Nephron progenitor cell (in vitro differentiated cells): ENCODE data around the gene MKS1.

Experiments
- DNase-seq: peaks from one replicate; pipeline ENCODE4 v3.0.0; 2021
- H3K27ac Mint-ChIP-seq: 2 replicates; pipeline ENCODE4 v1.8.0; 2021; ENCODE audit warnings: mild to moderate bottlenecking, moderate library complexity, mixed read lengths
- H3K27me3 Mint-ChIP-seq: 2 replicates; pipeline ENCODE4 v1.8.0; 2021; ENCODE audit warnings: mild to moderate bottlenecking, low read depth, mixed read lengths; ENCODE audit not compliant: poor library complexity
- H3K36me3 Mint-ChIP-seq: 2 replicates; pipeline ENCODE4 v1.8.0; 2021; ENCODE audit warnings: low read depth, mixed read lengths
- H3K4me1 Mint-ChIP-seq: 2 replicates; pipeline ENCODE4 v1.8.0; 2021; ENCODE audit warnings: mixed read lengths
- H3K4me3 Mint-ChIP-seq: 2 replicates; pipeline ENCODE4 v1.8.0; 2021; ENCODE audit warnings: mild to moderate bottlenecking, moderate library complexity, mixed read lengths
- H3K9me3 Mint-ChIP-seq: 2 replicates; pipeline ENCODE4 v1.8.0; 2021; ENCODE audit warnings: mild to moderate bottlenecking, moderate library complexity, mixed read lengths
- TF ChIP-seq, protein P1 (sequence below): fragments of 200-600 bp; sonication (generic); IDR thresholded peaks from 2 replicates; pipeline ENCODE4 v1.5.0; 2021; ENCODE audit warnings: antibody characterized with exemption

The MKS1 gene

DNA sequence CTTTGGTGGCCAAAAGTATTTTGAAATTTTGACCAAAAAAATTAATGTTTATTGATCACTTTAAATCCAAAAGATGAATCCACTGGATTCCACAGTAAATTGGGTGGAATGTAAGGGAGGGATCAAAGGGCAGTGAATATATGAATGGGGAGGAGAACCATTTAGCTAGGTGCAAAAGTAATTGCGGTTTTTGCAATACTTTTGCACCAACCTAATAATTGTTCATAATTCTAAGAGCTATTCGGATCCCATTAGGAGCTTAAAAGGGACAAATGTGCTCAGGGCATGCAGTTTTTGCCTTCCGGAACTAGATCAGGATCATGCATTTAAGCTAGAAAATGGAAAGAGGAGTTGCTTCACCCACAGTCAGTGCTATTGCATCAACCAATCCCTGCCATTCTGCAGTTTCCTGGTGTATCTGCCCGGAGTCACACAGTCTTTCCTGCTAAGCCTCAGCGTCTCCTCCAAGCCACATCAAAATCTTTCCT, 19.1 kb upstream of the MKS1 start, which contains the start of gene LPO:
TSS of gene LPO (plus strand) at position 438 of the 488 bp plus-strand sequence. CDS start 4,396 bp downstream, outside the sequence.
- TF ChIP-seq, protein P1, sequence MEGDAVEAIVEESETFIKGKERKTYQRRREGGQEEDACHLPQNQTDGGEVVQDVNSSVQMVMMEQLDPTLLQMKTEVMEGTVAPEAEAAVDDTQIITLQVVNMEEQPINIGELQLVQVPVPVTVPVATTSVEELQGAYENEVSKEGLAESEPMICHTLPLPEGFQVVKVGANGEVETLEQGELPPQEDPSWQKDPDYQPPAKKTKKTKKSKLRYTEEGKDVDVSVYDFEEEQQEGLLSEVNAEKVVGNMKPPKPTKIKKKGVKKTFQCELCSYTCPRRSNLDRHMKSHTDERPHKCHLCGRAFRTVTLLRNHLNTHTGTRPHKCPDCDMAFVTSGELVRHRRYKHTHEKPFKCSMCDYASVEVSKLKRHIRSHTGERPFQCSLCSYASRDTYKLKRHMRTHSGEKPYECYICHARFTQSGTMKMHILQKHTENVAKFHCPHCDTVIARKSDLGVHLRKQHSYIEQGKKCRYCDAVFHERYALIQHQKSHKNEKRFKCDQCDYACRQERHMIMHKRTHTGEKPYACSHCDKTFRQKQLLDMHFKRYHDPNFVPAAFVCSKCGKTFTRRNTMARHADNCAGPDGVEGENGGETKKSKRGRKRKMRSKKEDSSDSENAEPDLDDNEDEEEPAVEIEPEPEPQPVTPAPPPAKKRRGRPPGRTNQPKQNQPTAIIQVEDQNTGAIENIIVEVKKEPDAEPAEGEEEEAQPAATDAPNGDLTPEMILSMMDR, result no peak
- no peak within 1 kb of the TSS for H3K27ac Mint-ChIP-seq
- H3K4me1 Mint-ChIP-seq, result peaks cover under 1% of the 10 kb centered on the region
- no peak within 1 kb of the TSS for H3K4me3 Mint-ChIP-seq
- no peaks in the 10 kb centered on the region for H3K36me3 Mint-ChIP-seq
- no peak for DNase-seq
- H3K27me3 Mint-ChIP-seq, result peaks cover 97% of the 10 kb centered on the region
- no peaks in the 10 kb centered on the region for H3K9me3 Mint-ChIP-seq

DNA sequence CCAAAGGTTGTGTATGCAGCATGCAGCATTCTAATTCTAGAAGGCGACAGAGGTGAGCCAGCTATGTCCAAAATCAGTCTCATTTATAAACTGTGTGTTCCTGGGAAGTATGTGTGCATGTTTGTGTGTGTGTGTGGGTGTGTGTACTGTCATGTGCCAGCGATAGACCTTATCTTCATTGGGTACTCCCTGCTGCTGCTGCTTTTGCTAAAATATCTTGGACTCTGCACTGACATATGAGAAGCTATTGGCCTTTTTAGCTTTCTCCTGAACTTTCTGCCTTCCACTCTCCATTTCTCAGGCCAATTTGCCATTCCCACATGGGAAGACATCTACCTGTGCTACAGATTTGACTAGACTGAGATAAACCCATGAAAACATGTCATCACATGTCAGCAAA, 17.3 kb upstream of the MKS1 start:
- H3K9me3 Mint-ChIP-seq, result no peaks in the 10 kb centered on the region
- H3K4me3 Mint-ChIP-seq, result no peak overlapping the region
- TF ChIP-seq, protein P1, result no peak
- H3K27me3 Mint-ChIP-seq, result peaks cover 88% of the 10 kb centered on the region
- no peak for DNase-seq
- H3K4me1 Mint-ChIP-seq, result peaks cover 19% of the 10 kb centered on the region
- no peaks in the 10 kb centered on the region for H3K36me3 Mint-ChIP-seq
- no peak overlapping the region for H3K27ac Mint-ChIP-seq

DNA sequence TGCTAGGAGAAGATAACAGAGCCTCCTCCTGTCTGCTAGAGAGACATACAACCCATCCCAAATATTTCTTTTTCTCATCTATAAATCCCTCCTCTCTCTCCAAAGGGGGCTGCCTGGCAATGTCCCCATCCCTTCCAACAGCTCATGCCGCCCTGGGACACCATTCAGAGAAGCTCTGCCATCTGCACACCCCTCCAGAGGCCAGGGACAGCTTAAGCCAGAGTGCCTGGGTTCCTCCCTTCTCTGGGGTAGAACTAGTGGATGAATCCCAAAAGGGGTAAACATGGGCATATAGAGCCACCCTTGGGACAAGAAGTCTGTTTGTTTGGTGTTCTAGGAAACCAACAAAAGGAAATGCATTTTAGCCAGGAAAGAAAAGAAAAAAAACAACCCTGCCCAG, 16.8 kb upstream of the MKS1 start:
- TF ChIP-seq, protein P1, result no peak
- peaks cover 20% of the 10 kb centered on the region for H3K4me1 Mint-ChIP-seq
- no peak for DNase-seq
- H3K4me3 Mint-ChIP-seq, result no peak overlapping the region
- no peaks in the 10 kb centered on the region for H3K36me3 Mint-ChIP-seq
- no peak overlapping the region for H3K27ac Mint-ChIP-seq
- peaks cover 85% of the 10 kb centered on the region for H3K27me3 Mint-ChIP-seq
- no peaks in the 10 kb centered on the region for H3K9me3 Mint-ChIP-seq

DNA sequence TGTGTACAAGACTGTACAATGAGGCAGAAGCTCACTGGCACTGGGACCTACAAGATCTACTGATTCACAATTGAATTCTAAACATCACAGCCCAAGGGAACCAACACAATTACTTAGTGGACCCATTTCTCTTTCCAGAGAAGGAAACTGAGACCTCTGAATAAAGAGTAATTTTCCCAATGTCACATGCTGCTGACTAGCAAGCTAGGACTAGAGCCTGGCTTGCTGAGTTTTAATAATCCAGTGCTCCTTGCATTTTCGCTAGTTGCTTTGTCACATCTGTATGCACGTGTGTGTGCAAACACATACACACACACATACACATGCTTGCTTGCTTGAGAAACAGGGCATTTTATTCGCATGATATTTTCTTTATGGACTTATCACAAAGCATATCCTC, 15.5 kb upstream of the MKS1 start:
- Mint-ChIP-seq H3K4me3 (no peak overlapping the region), H3K27ac (no peak overlapping the region), H3K36me3 (no peaks in the 10 kb centered on the region), H3K9me3 (no peaks in the 10 kb centered on the region), H3K4me1 (peaks cover 20% of the 10 kb centered on the region), H3K27me3 (peaks cover 73% of the 10 kb centered on the region)
- DNase-seq, result no peak
- TF ChIP-seq, protein P1, result no peak

DNA sequence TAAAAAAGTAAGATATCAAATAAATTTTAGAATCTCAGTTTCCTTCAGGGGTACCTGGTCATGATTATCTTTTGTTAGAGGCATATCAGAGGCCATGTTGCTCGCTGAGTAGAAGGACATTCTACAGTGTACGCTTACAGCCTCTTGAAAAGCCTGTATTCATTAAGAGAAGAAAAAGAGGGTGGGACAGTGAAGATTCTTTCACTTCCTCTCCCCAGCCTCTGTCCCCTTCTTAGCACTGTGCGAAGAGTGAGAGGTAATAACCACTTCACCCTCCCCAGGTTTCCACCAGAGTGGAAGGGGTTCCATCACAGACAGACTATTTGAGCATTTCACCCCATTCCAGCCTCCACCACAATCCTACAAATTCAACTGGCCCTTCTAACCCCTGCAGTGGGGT, 14.5 kb upstream of the MKS1 start:
- Mint-ChIP-seq H3K9me3 (no peaks in the 10 kb centered on the region), H3K4me1 (peaks cover 25% of the 10 kb centered on the region), H3K36me3 (no peaks in the 10 kb centered on the region), H3K4me3 (no peak overlapping the region), H3K27ac (no peak overlapping the region), H3K27me3 (peaks cover 71% of the 10 kb centered on the region)
- TF ChIP-seq, protein P1, result no peak
- no peak for DNase-seq

DNA sequence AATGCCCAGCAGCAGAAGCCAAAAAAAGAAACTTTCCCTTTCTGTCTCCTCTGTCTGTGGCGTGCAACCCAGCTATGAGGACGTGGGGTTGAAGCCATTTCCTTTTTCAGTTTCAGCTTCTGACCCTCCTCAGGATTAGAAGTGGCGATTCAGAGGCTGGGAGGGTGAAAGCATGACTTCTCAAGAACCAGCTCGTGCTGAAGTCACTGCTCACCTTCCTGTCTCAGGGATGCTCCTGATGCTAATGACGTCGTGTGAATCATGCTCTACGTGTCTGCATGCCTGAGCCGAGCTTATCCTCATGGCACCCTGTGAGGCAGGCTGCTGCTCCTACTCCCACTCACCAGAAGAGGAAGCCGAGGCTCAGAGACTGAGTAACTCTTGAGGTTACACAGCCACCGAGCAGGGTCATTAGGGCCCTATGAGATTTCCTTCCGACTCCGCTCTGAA, 13.7 kb upstream of the MKS1 start:
- Mint-ChIP-seq H3K4me1 (peaks cover 25% of the 10 kb centered on the region), H3K36me3 (no peaks in the 10 kb centered on the region), H3K27me3 (peaks cover 68% of the 10 kb centered on the region), H3K27ac (no peak overlapping the region), H3K4me3 (no peak overlapping the region), H3K9me3 (no peaks in the 10 kb centered on the region)
- no peak for DNase-seq
- TF ChIP-seq, protein P1, result no peak
